Right lobe of liver (tissue), 4 donors: ENCODE results near the gene RSBN1L.

ENCODE experiments used
- POLR2A ChIP-seq: fragments of 450-650 bp; IDR thresholded peaks from one replicate; pipeline ENCODE4 v1.6.1; 2017; ENCODE audit warnings: antibody characterized with exemption, mild to moderate bottlenecking
- TF ChIP-seq, protein P1 (sequence below), 4 donors: fragments of 200-600 bp in 3 of 4; fragments of 450-650 bp in 1 of 4; IDR thresholded peaks; one replicate each; pipeline versions ENCODE4 v1.5.1 to v1.8.0; 2016 to 2022; ENCODE audit warnings: antibody characterized with exemption in 4 of 4, mild to moderate bottlenecking in 2 of 4
- donor health status: DM: no; HTN: no; CAD: no.
- donor health status: DM: no; HTN: no; CAD: no.
- donor health status: DM: no; HTN: yes; CAD: no.

DNA sequence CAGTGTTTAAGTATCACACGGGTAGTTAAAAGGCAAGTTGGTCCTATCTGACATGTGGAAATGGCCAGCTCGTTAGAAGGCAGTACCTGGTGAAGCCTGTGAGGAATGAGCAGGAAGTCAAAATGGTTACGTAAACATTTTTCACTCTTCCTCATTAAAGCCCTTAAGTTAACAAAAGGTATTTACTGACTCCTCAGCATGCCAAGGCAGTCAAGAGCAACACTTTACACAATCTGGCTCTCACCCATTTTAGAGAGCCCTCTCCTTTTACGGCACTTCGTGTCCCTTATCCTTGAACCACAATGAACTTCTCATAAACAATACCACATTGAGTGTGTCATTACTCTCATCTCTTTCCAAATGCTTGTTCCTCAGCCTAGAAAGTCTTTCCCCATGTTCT, 11.0 kb upstream of the RSBN1L start:
- TF ChIP-seq, protein P1, sequence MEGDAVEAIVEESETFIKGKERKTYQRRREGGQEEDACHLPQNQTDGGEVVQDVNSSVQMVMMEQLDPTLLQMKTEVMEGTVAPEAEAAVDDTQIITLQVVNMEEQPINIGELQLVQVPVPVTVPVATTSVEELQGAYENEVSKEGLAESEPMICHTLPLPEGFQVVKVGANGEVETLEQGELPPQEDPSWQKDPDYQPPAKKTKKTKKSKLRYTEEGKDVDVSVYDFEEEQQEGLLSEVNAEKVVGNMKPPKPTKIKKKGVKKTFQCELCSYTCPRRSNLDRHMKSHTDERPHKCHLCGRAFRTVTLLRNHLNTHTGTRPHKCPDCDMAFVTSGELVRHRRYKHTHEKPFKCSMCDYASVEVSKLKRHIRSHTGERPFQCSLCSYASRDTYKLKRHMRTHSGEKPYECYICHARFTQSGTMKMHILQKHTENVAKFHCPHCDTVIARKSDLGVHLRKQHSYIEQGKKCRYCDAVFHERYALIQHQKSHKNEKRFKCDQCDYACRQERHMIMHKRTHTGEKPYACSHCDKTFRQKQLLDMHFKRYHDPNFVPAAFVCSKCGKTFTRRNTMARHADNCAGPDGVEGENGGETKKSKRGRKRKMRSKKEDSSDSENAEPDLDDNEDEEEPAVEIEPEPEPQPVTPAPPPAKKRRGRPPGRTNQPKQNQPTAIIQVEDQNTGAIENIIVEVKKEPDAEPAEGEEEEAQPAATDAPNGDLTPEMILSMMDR (IDR thresholded peaks at IDR 0.05) = peak in 1 of 4 donors; percentile 16
- TF ChIP-seq POLR2A = no peak
